Heart left ventricle (tissue), 13 donors: Measurements from ENCODE around the gene ZNF195.
"Not testable (repeated sequence)": the region's sequence is repeated elsewhere in the genome, so short reads cannot be mapped to it uniquely, and the experiment has no call there.

Experiments used
- POLR2A ChIP-seq, 2 donors: fragments of 450-650 bp; IDR thresholded peaks; one replicate each; pipeline ENCODE4 v1.6.1; 2017; ENCODE audit warnings: antibody characterized with exemption in 2 of 2, mild to moderate bottlenecking in 2 of 2, moderate library complexity in 2 of 2
- TF ChIP-seq, protein P1 (sequence below), 12 donors: fragments of 200-600 bp; sonication (generic) in 4 of 12; IDR thresholded peaks; one replicate each; pipeline versions ENCODE4 v1.5.0 to v1.8.0; 2018 to 2022; ENCODE audit warnings: antibody characterized with exemption in 12 of 12, mild to moderate bottlenecking in 5 of 12
- donor health status: ischemic (EF 13 %, LVEDD 7.1; RV severe dilation, severe dysfunction).
- donor health status: DM: no; HTN: yes; CAD: no.
- donor health status: DM: no; HTN: no; CAD: no.
- donor health status: ischemic (EF 25% LVEDD 6.9; RV normal size, moderate dysfunction).
- donor health status: ischemic (EF 25% LVEDD 5.7; RV mildly dilated, moderate dysfunction).
- donor health status: ischemic (EF 35%, LVEDD 5.7; RV mildly dilated, moderate dysfunction).
- donor health status: nonischemic (EF 11% LVEDD 7.7; RV severe dilation, severe dysfunction).
- donor health status: DM: yes; HTN: yes; CAD: no.
- donor health status: PGD.
- donor health status: ischemic (EF 29% LVEDD 5.4; RV normal size, mild dysfunction).
- donor health status: nonischemic (EF 23%, LVEDD 6.1; RV moderate dilation, normal function).

- TF ChIP-seq, protein P1, sequence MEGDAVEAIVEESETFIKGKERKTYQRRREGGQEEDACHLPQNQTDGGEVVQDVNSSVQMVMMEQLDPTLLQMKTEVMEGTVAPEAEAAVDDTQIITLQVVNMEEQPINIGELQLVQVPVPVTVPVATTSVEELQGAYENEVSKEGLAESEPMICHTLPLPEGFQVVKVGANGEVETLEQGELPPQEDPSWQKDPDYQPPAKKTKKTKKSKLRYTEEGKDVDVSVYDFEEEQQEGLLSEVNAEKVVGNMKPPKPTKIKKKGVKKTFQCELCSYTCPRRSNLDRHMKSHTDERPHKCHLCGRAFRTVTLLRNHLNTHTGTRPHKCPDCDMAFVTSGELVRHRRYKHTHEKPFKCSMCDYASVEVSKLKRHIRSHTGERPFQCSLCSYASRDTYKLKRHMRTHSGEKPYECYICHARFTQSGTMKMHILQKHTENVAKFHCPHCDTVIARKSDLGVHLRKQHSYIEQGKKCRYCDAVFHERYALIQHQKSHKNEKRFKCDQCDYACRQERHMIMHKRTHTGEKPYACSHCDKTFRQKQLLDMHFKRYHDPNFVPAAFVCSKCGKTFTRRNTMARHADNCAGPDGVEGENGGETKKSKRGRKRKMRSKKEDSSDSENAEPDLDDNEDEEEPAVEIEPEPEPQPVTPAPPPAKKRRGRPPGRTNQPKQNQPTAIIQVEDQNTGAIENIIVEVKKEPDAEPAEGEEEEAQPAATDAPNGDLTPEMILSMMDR (IDR thresholded peaks at IDR 0.05) = not testable (repeated sequence)
- not testable (repeated sequence) for TF ChIP-seq POLR2A (IDR thresholded peaks at IDR 0.05)
Observed at GRCh38 chr11:3420281-3421042, 41.5 kb upstream of the ZNF195 start.
